ENCODE data around the gene EIF2S1. TPM values are rescaled to one million over a fixed set of nuclear protein-coding genes. Genes with fewer than 3 reads are reported as not detected.

EIF2S1 gene
- total and polyA plus RNA-seq, 2 of the 13 experiments (the other 11 are each of a cell fraction or from before 2014, with no cell fraction given): 49.1 to 246 TPM

- TF ChIP-seq ZBTB37 (CRISPR knock-in tag; IDR thresholded peaks at IDR 0.05) (no peak), HNF4G (IDR thresholded peaks at IDR 0.05; ENCODE audit: borderline replicate concordance, low read depth, low read length) (peak; percentile 53; the same call in 1 of the 2 replicates), HNF4G (CRISPR knock-in tag; IDR thresholded peaks at IDR 0.05; ENCODE audit: borderline replicate concordance, low read depth) (no peak), MIER2 (CRISPR knock-in tag; IDR thresholded peaks at IDR 0.05) (peak; percentile 62; the same call in 1 of the 2 replicates), KAT2B (IDR thresholded peaks at IDR 0.05; ENCODE audit: borderline replicate concordance, low read depth, low read length) (no peak), SSRP1 (CRISPR knock-in tag; IDR thresholded peaks at IDR 0.05) (no peak), ZNF281 (CRISPR knock-in tag; IDR thresholded peaks at IDR 0.05; ENCODE audit: borderline replicate concordance) (no peak), RFX5 (IDR thresholded peaks at IDR 0.05; ENCODE audit: low read depth, low read length) (no peak), ZNF562 (CRISPR knock-in tag; IDR thresholded peaks at IDR 0.05; ENCODE audit: borderline replicate concordance) (no peak), TOPORS (CRISPR knock-in tag; IDR thresholded peaks at IDR 0.05) (no peak), CREB3 (CRISPR knock-in tag; IDR thresholded peaks at IDR 0.05) (no peak), REXO4 (CRISPR knock-in tag; IDR thresholded peaks at IDR 0.05; ENCODE audit: borderline replicate concordance) (no peak), LBX2 (CRISPR knock-in tag; IDR thresholded peaks at IDR 0.05; ENCODE audit: borderline replicate concordance) (no peak)
- TF ChIP-seq, protein P1, sequence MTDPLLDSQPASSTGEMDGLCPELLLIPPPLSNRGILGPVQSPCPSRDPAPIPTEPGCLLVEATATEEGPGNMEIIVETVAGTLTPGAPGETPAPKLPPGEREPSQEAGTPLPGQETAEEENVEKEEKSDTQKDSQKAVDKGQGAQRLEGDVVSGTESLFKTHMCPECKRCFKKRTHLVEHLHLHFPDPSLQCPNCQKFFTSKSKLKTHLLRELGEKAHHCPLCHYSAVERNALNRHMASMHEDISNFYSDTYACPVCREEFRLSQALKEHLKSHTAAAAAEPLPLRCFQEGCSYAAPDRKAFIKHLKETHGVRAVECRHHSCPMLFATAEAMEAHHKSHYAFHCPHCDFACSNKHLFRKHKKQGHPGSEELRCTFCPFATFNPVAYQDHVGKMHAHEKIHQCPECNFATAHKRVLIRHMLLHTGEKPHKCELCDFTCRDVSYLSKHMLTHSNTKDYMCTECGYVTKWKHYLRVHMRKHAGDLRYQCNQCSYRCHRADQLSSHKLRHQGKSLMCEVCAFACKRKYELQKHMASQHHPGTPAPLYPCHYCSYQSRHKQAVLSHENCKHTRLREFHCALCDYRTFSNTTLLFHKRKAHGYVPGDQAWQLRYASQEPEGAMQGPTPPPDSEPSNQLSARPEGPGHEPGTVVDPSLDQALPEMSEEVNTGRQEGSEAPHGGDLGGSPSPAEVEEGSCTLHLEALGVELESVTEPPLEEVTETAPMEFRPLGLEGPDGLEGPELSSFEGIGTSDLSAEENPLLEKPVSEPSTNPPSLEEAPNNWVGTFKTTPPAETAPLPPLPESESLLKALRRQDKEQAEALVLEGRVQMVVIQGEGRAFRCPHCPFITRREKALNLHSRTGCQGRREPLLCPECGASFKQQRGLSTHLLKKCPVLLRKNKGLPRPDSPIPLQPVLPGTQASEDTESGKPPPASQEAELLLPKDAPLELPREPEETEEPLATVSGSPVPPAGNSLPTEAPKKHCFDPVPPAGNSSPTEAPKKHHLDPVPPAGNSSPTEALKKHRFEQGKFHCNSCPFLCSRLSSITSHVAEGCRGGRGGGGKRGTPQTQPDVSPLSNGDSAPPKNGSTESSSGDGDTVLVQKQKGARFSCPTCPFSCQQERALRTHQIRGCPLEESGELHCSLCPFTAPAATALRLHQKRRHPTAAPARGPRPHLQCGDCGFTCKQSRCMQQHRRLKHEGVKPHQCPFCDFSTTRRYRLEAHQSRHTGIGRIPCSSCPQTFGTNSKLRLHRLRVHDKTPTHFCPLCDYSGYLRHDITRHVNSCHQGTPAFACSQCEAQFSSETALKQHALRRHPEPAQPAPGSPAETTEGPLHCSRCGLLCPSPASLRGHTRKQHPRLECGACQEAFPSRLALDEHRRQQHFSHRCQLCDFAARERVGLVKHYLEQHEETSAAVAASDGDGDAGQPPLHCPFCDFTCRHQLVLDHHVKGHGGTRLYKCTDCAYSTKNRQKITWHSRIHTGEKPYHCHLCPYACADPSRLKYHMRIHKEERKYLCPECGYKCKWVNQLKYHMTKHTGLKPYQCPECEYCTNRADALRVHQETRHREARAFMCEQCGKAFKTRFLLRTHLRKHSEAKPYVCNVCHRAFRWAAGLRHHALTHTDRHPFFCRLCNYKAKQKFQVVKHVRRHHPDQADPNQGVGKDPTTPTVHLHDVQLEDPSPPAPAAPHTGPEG (CRISPR knock-in tag; IDR thresholded peaks at IDR 0.05): no peak
- TF ChIP-seq, protein P2, sequence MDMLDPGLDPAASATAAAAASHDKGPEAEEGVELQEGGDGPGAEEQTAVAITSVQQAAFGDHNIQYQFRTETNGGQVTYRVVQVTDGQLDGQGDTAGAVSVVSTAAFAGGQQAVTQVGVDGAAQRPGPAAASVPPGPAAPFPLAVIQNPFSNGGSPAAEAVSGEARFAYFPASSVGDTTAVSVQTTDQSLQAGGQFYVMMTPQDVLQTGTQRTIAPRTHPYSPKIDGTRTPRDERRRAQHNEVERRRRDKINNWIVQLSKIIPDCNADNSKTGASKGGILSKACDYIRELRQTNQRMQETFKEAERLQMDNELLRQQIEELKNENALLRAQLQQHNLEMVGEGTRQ (IDR thresholded peaks at IDR 0.05; ENCODE audit: low read depth, low read length): no peak
- TF ChIP-seq, protein P2 (CRISPR knock-in tag; IDR thresholded peaks at IDR 0.05; ENCODE audit: borderline replicate concordance): no peak
Observed at GRCh38 chr14:67428501-67429031, 68.4 kb downstream of the EIF2S1 start (continued).
